Mesendoderm (in vitro differentiated cells): ENCODE measurements around the gene RIC1.
"Not testable (repeated sequence)": the region's sequence is repeated elsewhere in the genome, so short reads cannot be mapped to it uniquely, and the experiment has no call there.

ENCODE experiments used
- DNase-seq: peaks from one replicate; pipeline ENCODE4 v3.0.0; 2013
- H2AK5ac ChIP-seq: 2 replicates; pipeline ENCODE4 v1.6.1; 2013; ENCODE audit warnings: low read length, inconsistent platforms
- H2BK120ac ChIP-seq: 2 replicates; pipeline ENCODE4 v1.6.1; 2013; ENCODE audit warnings: low read depth, mild to moderate bottlenecking, low read length, moderate library complexity, mixed read lengths
- H2BK15ac ChIP-seq: replicated peaks from 2 replicates; pipeline ENCODE4 v1.6.1; 2013; ENCODE audit warnings: low read depth, mild to moderate bottlenecking, moderate library complexity
- H2BK5ac ChIP-seq: 2 replicates; pipeline ENCODE4 v1.6.1; 2013; ENCODE audit warnings: low read length, inconsistent platforms
- H3K18ac ChIP-seq: 2 replicates; pipeline ENCODE4 v1.6.1; 2013; ENCODE audit warnings: mild to moderate bottlenecking, low read length, mixed read lengths
- H3K23ac ChIP-seq: one replicate; pipeline ENCODE4 v1.6.1; 2013; ENCODE audit warnings: low read length
- H3K27ac ChIP-seq: 2 replicates; pipeline ENCODE4 v1.5.1; 2013; ENCODE audit warnings: low read depth, mild to moderate bottlenecking, inconsistent platforms, low read length, moderate library complexity
- H3K27me3 ChIP-seq: 2 replicates; pipeline ENCODE4 v1.6.1; 2013; ENCODE audit warnings: low read length, control low read depth, mild to moderate bottlenecking, inconsistent platforms; ENCODE audit not compliant: insufficient read depth, poor library complexity
- H3K36me3 ChIP-seq: 2 replicates; pipeline ENCODE4 v1.6.1; 2013; ENCODE audit warnings: low read length, inconsistent platforms; ENCODE audit not compliant: control insufficient read depth, insufficient read depth
- H3K4ac ChIP-seq: one replicate; pipeline ENCODE4 v1.6.1; 2013; ENCODE audit warnings: low read depth, mild to moderate bottlenecking, low read length, moderate library complexity
- H3K4me1 ChIP-seq: 2 replicates; pipeline ENCODE4 v1.6.1; 2013; ENCODE audit warnings: low read depth, low read length, inconsistent platforms; ENCODE audit not compliant: control insufficient read depth
- H3K4me2 ChIP-seq: 2 replicates; pipeline ENCODE4 v1.6.1; 2013; ENCODE audit warnings: low read length
- H3K4me3 ChIP-seq: 2 replicates; pipeline ENCODE4 v1.5.1; 2013; ENCODE audit warnings: mild to moderate bottlenecking, low read length
- H3K56ac ChIP-seq: one replicate; pipeline ENCODE4 v1.6.1; 2013; ENCODE audit warnings: low read length
- H3K79me1 ChIP-seq: 2 replicates; pipeline ENCODE4 v1.6.1; 2013; ENCODE audit warnings: low read length, inconsistent platforms
- H3K79me2 ChIP-seq: 2 replicates; pipeline ENCODE4 v1.6.1; 2013; ENCODE audit warnings: mild to moderate bottlenecking, low read length; ENCODE audit not compliant: control insufficient read depth, insufficient read depth
- H3K9ac ChIP-seq: 2 replicates; pipeline ENCODE4 v1.6.1; 2013; ENCODE audit warnings: low read length, inconsistent platforms
- H4K5ac ChIP-seq: one replicate; pipeline ENCODE4 v1.6.1; 2013; ENCODE audit warnings: low read length
- H4K8ac ChIP-seq: one replicate; pipeline ENCODE4 v1.6.1; 2013; ENCODE audit warnings: low read depth, mild to moderate bottlenecking, control low read depth, low read length, moderate library complexity
- WGBS: extraction: QIAGEN DNeasy Blood & Tissue Kit; methylation state at CpG from one replicate; pipeline ENCODE4 v1.1.7; 2013; ENCODE audit warnings: low lambda C conversion rate, missing lambda C conversion rate; ENCODE audit not compliant: insufficient coverage; ENCODE audit errors: extremely low coverage; 5-methylcytosine and 5-hydroxymethylcytosine counted together

Gene RIC1

DNA sequence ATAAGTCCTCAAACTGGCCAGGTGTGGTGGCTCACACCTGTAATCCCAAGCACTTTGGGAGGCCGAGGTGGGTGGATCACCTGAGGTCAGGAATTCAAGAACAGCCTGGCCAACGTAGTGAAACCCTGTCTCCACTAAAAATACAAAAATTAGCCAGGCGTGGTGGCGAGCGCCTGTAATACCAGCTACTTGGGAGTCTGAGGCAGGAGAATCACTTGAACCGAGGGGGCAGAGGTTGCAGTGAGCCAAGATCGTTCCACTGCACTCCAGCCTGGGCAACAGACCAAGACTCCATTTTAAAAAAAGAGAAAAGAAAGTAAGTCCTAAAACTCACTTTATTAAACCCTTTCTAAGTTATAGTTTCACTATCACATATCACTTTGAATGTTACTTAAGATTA is 171.5 kb downstream of the RIC1 start:
- not testable (repeated sequence) for H3K9ac ChIP-seq, H3K27me3 ChIP-seq, H3K18ac ChIP-seq, H3K4me2 ChIP-seq, H3K4me3 ChIP-seq, H3K79me2 ChIP-seq, H3K27ac ChIP-seq, H3K4ac ChIP-seq, H3K36me3 ChIP-seq, H3K56ac ChIP-seq, DNase-seq, H4K8ac ChIP-seq, H3K4me1 ChIP-seq, H2AK5ac ChIP-seq, H2BK120ac ChIP-seq, H2BK15ac ChIP-seq, H4K5ac ChIP-seq, H2BK5ac ChIP-seq, H3K79me1 ChIP-seq, H3K23ac ChIP-seq
- whole genome bisulfite sequencing, result no CpG with 5 or more reads among the region's 7 CpGs

DNA sequence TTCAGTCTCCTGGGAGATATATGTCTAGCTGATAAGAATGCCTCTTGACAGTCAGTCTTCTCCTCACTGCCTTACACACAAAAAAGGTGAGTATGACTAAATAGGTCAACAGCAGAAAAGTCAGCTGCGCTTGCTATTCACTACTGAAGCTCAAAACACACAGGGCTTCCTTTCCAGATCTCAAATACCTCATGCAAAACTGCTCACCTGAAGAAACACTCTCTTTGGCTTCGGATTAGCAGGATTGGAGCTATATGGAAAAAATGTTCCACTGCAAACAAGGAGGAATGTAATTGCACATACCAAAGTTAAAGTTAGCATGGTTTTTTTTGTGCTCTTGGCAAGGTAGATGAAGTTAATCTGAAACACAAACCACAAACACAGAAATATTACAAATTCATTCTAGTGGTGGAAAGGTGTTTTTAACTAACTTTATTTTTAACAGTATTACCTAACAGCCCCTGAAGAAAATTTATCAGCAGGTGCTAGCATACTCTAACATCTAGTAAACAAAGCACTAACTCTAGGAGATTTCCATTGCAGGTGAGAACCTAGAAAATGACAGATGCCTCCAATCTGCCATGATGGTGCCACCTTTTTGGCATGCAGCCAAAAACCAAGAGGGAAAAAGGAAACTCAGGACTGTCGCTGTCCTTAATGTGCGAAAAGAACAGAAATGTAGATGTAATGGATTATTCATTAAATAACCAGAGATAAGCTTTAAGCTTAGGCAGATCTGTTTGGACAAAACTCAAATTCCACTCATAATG is 172.2 kb downstream of the RIC1 start:
- Histone ChIP-seq H3K27me3 (no peaks in the 10 kb centered on the region), H3K4me2 (no peak overlapping the region), H4K8ac (no peak overlapping the region), H2AK5ac (no peak overlapping the region), H4K5ac (no peak overlapping the region), H3K18ac (no peak overlapping the region), H3K23ac (no peak overlapping the region), H3K79me1 (no peaks in the 10 kb centered on the region), H3K9ac (no peak overlapping the region), H3K56ac (no peak overlapping the region), H3K27ac (no peak overlapping the region), H2BK5ac (no peak overlapping the region), H3K79me2 (no peaks in the 10 kb centered on the region), H2BK15ac (no peak overlapping the region), H3K4me3 (no peak overlapping the region), H3K4ac (no peak overlapping the region), H3K4me1 (no peaks in the 10 kb centered on the region), H3K36me3 (no peaks in the 10 kb centered on the region), H2BK120ac (no peak overlapping the region)
- DNase-seq, result peak; percentile 10
- WGBS, result no CpG with 5 or more reads among the region's 4 CpGs

DNA sequence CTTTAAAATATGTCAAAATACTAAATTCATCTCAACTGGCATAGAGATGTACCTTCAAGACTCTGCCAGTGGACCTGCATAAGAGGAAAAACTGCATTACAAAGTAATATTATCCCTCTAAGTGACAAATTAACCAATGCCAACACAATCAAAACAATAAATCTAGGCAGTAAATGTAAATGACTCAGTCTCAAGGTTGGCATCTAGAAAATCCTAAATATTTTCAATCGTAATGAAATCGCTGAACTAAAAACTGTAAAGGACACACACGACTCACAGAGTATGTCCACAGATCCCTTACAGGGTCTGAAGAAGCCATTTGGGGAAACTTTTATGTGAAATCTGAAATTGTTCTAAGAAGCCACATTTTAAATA is 172.8 kb downstream of the RIC1 start:
- Histone ChIP-seq H3K9ac (no peak overlapping the region), H3K27ac (no peak overlapping the region), H4K5ac (no peak overlapping the region), H2BK5ac (no peak overlapping the region), H3K79me1 (no peaks in the 10 kb centered on the region), H3K4me1 (no peaks in the 10 kb centered on the region), H3K4me3 (no peak overlapping the region), H4K8ac (no peak overlapping the region), H3K79me2 (no peaks in the 10 kb centered on the region), H3K56ac (no peak overlapping the region), H3K36me3 (no peaks in the 10 kb centered on the region), H2BK120ac (no peak overlapping the region), H3K27me3 (no peaks in the 10 kb centered on the region), H3K4ac (no peak overlapping the region), H2AK5ac (no peak overlapping the region), H2BK15ac (no peak overlapping the region), H3K4me2 (no peak overlapping the region), H3K23ac (no peak overlapping the region), H3K18ac (no peak overlapping the region)
- no peak for DNase-seq
- no CpG with 5 or more reads among the region's 3 CpGs for WGBS

DNA sequence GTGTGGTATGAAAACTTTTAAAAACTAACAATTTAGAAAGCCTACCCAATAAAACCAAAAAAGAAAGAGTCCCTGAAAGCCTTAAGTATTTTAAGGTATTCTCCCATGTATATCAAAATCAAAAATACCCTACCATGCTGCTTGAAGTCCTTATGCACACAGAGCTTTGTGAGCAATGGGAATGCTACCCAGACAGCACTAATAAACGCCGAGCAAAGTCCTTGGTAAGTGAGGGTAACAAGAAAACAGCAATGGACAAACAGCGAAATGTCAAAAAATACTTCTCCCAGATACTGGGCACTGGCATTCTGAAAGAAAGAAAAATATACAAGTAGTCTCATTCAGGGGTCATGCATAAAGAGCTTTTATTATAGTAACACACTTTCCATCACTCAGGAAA is 176.6 kb downstream of the RIC1 start:
- Histone ChIP-seq H3K4ac (no peak overlapping the region), H3K4me2 (no peak overlapping the region), H3K36me3 (no peaks in the 10 kb centered on the region), H3K9ac (no peak overlapping the region), H3K23ac (no peak overlapping the region), H3K18ac (no peak overlapping the region), H4K5ac (no peak overlapping the region), H3K27ac (no peak overlapping the region), H4K8ac (no peak overlapping the region), H3K4me3 (no peak overlapping the region), H3K79me2 (no peaks in the 10 kb centered on the region), H2BK5ac (no peak overlapping the region), H3K79me1 (no peaks in the 10 kb centered on the region), H3K27me3 (no peaks in the 10 kb centered on the region), H2BK120ac (no peak overlapping the region), H3K4me1 (no peaks in the 10 kb centered on the region), H3K56ac (no peak overlapping the region), H2AK5ac (no peak overlapping the region), H2BK15ac (no peak overlapping the region)
- WGBS, result no CpG with 5 or more reads among the region's 3 CpGs
- no peak for DNase-seq

DNA sequence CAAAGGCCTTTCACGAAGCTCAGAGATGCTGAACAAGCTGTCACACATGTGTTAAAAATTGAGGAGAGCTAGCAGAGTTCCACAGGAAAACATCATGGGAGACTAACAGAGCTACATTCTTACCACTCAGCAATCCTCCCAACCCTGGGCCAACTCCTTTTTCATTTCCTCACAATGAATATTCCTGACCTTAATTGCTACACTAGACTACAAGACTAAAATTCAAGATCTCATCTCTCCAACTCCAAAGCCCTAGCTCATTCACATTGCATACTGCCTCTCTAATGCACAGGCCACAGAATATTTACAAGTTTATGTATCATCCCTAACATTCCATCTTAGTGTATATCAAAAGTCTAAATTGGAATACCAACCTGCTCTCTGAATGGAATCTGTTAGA is 182.8 kb downstream of the RIC1 start:
- H3K56ac ChIP-seq, result no peak overlapping the region
- no peak overlapping the region for H3K9ac ChIP-seq
- DNase-seq, result no peak
- no peak overlapping the region for H3K27ac ChIP-seq
- no peaks in the 10 kb centered on the region for H3K79me1 ChIP-seq
- no peaks in the 10 kb centered on the region for H3K4me1 ChIP-seq
- H3K18ac ChIP-seq, result no peak overlapping the region
- no peak overlapping the region for H4K5ac ChIP-seq
- no peak overlapping the region for H2BK5ac ChIP-seq
- no peak overlapping the region for H3K4ac ChIP-seq
- H3K27me3 ChIP-seq, result no peaks in the 10 kb centered on the region
- H3K4me3 ChIP-seq, result no peak overlapping the region
- H3K4me2 ChIP-seq, result no peak overlapping the region
- H3K79me2 ChIP-seq, result no peaks in the 10 kb centered on the region
- no peak overlapping the region for H2BK15ac ChIP-seq
- H4K8ac ChIP-seq, result no peak overlapping the region
- no peaks in the 10 kb centered on the region for H3K36me3 ChIP-seq
- no CpG with 5 or more reads among the region's 1 CpG for WGBS
- no peak overlapping the region for H3K23ac ChIP-seq
- H2AK5ac ChIP-seq, result no peak overlapping the region
- no peak overlapping the region for H2BK120ac ChIP-seq

DNA sequence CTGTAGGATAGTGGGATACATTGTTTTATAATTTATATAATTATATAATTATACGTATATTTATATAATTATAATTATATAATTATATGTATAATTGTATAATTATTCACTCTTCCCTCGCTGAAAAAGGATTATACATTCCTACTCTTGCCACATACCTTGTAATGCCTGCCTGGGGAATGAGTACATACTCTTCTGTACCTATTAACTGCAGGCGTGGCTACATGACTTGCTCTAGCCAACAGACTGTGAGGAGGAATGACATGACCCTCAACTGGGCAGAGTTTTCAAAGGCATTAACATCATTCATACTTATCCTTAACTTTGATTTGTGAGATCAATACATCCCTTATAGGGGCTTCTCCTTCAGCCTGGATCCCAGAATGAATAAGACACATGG is 184.9 kb downstream of the RIC1 start:
- Histone ChIP-seq H3K27ac (no peak overlapping the region), H3K4me3 (no peak overlapping the region), H4K8ac (no peak overlapping the region), H2BK15ac (no peak overlapping the region), H3K4me1 (no peaks in the 10 kb centered on the region), H2AK5ac (no peak overlapping the region), H3K4ac (no peak overlapping the region), H3K23ac (no peak overlapping the region), H3K79me1 (no peaks in the 10 kb centered on the region), H3K9ac (no peak overlapping the region), H2BK120ac (no peak overlapping the region), H3K4me2 (no peak overlapping the region), H3K79me2 (no peaks in the 10 kb centered on the region), H3K36me3 (no peaks in the 10 kb centered on the region), H3K56ac (no peak overlapping the region), H3K27me3 (no peaks in the 10 kb centered on the region), H3K18ac (no peak overlapping the region), H4K5ac (no peak overlapping the region), H2BK5ac (no peak overlapping the region)
- no peak for DNase-seq
- no CpG with 5 or more reads among the region's 3 CpGs for WGBS
